Activated naive CD8-positive, alpha-beta T cell treated with anti-CD3 and anti-CD28 coated beads, Interleukin-2, amount 50 U/mL, for 16 hours (primary cell): Measurements from ENCODE around the gene SCN5A.
A peak's percentile ranks its signal among the peaks of the same experiment; 100 is the strongest.

Experiments
- DNase-seq: peaks from one replicate; pipeline ENCODE4 v3.0.0-alpha.2; 2020; ENCODE audit warnings: low read depth, low spot score

The SCN5A gene

GRCh38 chr3:38649500-38650247, at the start of gene SCN5A:
Gene SCN5A, minus strand, starts transcription at chr3:38649687. Its CDS starts 16,380 bp downstream, at chr3:38633307.
- peak; percentile 21 for DNase-seq

- no peak for DNase-seq
Observed at GRCh38 chr3:38698760-38699159, 49.3 kb upstream of the SCN5A start.

GRCh38 chr3:38698061-38698460, 48.6 kb upstream of the SCN5A start:
- DNase-seq = no peak

- no peak for DNase-seq
Observed at GRCh38 chr3:38696034-38696433, 46.5 kb upstream of the SCN5A start.

- no peak for DNase-seq
Observed at GRCh38 chr3:38690185-38690584, 40.7 kb upstream of the SCN5A start.

- DNase-seq = no peak
Observed at GRCh38 chr3:38689774-38690173, 40.3 kb upstream of the SCN5A start.

- DNase-seq = no peak
Observed at GRCh38 chr3:38689346-38689745, 39.9 kb upstream of the SCN5A start.

- DNase-seq = no peak
Observed at GRCh38 chr3:38687321-38687720, 37.8 kb upstream of the SCN5A start.

- no peak for DNase-seq
Observed at GRCh38 chr3:38684546-38684945, 35.1 kb upstream of the SCN5A start.

GRCh38 chr3:38669668-38670067, 20.2 kb upstream of the SCN5A start:
- DNase-seq = no peak

- no peak for DNase-seq
Observed at GRCh38 chr3:38662544-38662943, 13.1 kb upstream of the SCN5A start.

- DNase-seq = no peak
Observed at GRCh38 chr3:38658841-38659240, 9.4 kb upstream of the SCN5A start.

- no peak for DNase-seq
Observed at GRCh38 chr3:38657369-38657768, 7.9 kb upstream of the SCN5A start.

- DNase-seq = no peak
Observed at GRCh38 chr3:38655708-38656300, 6.3 kb upstream of the SCN5A start.

- no peak for DNase-seq
Observed at GRCh38 chr3:38653685-38654537, 4.4 kb upstream of the SCN5A start.

- DNase-seq = no peak
Observed at GRCh38 chr3:38652934-38653333, 3.4 kb upstream of the SCN5A start.

GRCh38 chr3:38651153-38651789, 1.8 kb upstream of the SCN5A start:
- DNase-seq = peak; percentile 34

GRCh38 chr3:38650248-38650951, 913 bp upstream of the SCN5A start:
- no peak for DNase-seq

GRCh38 chr3:38648659-38649499, 608 bp downstream of the SCN5A start:
- no peak for DNase-seq

- no peak for DNase-seq
Observed at GRCh38 chr3:38648024-38648658, 1.3 kb downstream of the SCN5A start.
